Measurements from ENCODE around the gene PEMT. TPM values are rescaled to one million over a fixed set of nuclear protein-coding genes. Genes with fewer than 3 reads are reported as not detected.
"Not testable (repeated sequence)": the region's sequence is repeated elsewhere in the genome, so short reads cannot be mapped to it uniquely, and the experiment has no call there.

Gene PEMT
- total and polyA plus RNA-seq, 2 of the 4 experiments (the other 2 are of a cell fraction): 23.3 to 49.5 TPM

- POLR2A ChIA-PET (ENCODE audit: unreplicated experiment); H3K14ac ChIP-seq (replicated peaks; ENCODE audit: low read depth, low read length); H3K4me1 ChIP-seq (ENCODE audit: control insufficient read depth, insufficient read depth, low read length); H4K8ac ChIP-seq (ENCODE audit: low read depth in 2 of 2, low read length in 2 of 2); H2BK20ac ChIP-seq (ENCODE audit: low read depth, low read length); H4K5ac ChIP-seq (ENCODE audit: low read depth, low read length); H2AK5ac ChIP-seq (ENCODE audit: low read depth, low read length); H3K9ac ChIP-seq (ENCODE audit: low read depth, low read length); H3K4me3 ChIP-seq (ENCODE audit: insufficient read depth, low read depth, low read length); H3K9me1 ChIP-seq (ENCODE audit: insufficient read depth, low read length); H2BK5ac ChIP-seq (ENCODE audit: low read depth, low read length, poor library complexity, severe bottlenecking); H2AK9ac ChIP-seq (replicated peaks; ENCODE audit: low read depth, low read length, poor library complexity); DNase-seq; H3K27ac ChIP-seq (ENCODE audit: insufficient read depth, low read length); H3K56ac ChIP-seq (ENCODE audit: extremely low read depth, insufficient read depth, low read length); H2AFZ ChIP-seq (replicated peaks; ENCODE audit: low read length, poor library complexity); H3K4ac ChIP-seq (ENCODE audit: low read depth, low read length); ATAC-seq (ENCODE audit: low read depth); H2BK15ac ChIP-seq (ENCODE audit: low read depth, low read length); H3K4me2 ChIP-seq (ENCODE audit: low read depth, low read length); CTCF ChIA-PET; H3K36me3 ChIP-seq (ENCODE audit: control insufficient read depth, insufficient read depth, low read length); H3K9me3 ChIP-seq (ENCODE audit: control insufficient read depth, insufficient read depth, low read length); H4K91ac ChIP-seq (ENCODE audit: insufficient read depth, low read depth, low read length); H3K18ac ChIP-seq (ENCODE audit: low read depth, low read length); H4K20me1 ChIP-seq (ENCODE audit: insufficient read depth, low read length); H3K23ac ChIP-seq (ENCODE audit: low read depth, low read length); H2BK120ac ChIP-seq (ENCODE audit: low read depth, low read length); dilution Hi-C loops (cut with HindIII; ENCODE audit: low sequenced_read_pairs, unreplicated experiment); BruUV-seq (replicated peaks); H3K79me1 ChIP-seq (ENCODE audit: low read depth in 1 of 2, low read length in 2 of 2): not testable (repeated sequence)
- 0% methylated on average over 1 of the region's 9 CpGs; no CpG with 5 or more reads in 1 of the 2 experiments for WGBS, 2 experiments (ENCODE audit: extremely low coverage in 2 of 2, insufficient read length in 1 of 2)
- in situ Hi-C loops (cut with MboI; ENCODE audit: low sequenced_read_pairs) (loop anchor here (5.0 to 25.0 kb wide), 3 partner anchors 142 to 627 kb away; partner anchors contain the start of gene RASD1), intact Hi-C loops (cut with micrococcal nuclease) (loop anchor here (5.0 kb wide), 1 partner anchor 637 kb away; no protein-coding TSS in a partner anchor)
- peaks cover 10% of the 10 kb centered on the region for H3K27me3 ChIP-seq (ENCODE audit: control insufficient read depth, insufficient read depth, low read length)
Observed at GRCh38 chr17:17639661-17640270, 48.3 kb upstream of the PEMT start.

All from IMR-90 (cell line).